ENCODE results near the gene CAPN2.

DNA sequence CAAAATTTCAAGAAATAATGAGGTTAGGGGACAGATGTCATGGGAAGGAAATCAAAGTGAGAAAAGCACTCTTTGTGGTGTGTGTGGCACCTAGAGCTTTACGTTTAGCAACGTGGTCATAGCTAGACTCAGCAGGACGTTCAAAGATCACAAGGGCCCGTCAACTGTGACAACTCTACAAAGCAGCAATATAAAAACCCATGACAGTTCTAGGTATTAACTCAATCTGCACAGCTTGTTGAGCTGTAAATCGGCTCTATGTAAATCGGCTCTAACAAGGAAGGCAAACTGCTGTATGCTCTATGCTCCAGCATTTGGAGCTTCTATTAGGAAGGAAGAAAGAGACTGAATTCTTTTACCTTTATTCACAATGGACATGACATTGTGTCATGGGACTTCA is 68.6 kb downstream of the CAPN2 start:
- TF ChIP-seq CTCF (conservative IDR thresholded peaks at IDR 0.05) (no peak), ZFX (IDR thresholded peaks at IDR 0.05) (no peak)

Measured in C4-2B (cell line).